H1 (cell line): ENCODE results near the gene MDM4. TPM values are rescaled to one million over a fixed set of nuclear protein-coding genes. Genes with fewer than 3 reads are reported as not detected.

Source experiments
- CTCF ChIA-PET: fragments of 300-600 bp; sonication (Branson Sonifier 250); formaldehyde crosslinking; loops from one replicate; lab custom pipeline; 2021; ENCODE audit not compliant: partially characterized antibody; lab: Charles Lee
- POLR2A ChIA-PET: fragments of 300-600 bp; sonication (Branson Sonifier 250); formaldehyde crosslinking; loops from one replicate; lab custom pipeline; 2021; ENCODE audit warnings: inconsistent platforms; ENCODE audit not compliant: partially characterized antibody; lab: Charles Lee
- DNase-seq, 2 experiments: peaks; one replicate each; pipeline versions ENCODE4 v3.0.0 to v3.0.0-alpha.2; 2010 to 2022; ENCODE audit warnings: low spot score in 2 of 2, low read depth in 1 of 2, mixed read lengths in 1 of 2
- FAIRE-seq: peaks from 2 replicates; lab custom pipeline; 2011; peaks lifted over from hg19 to GRCh38; lab: Jason Lieb, UNC
- H2AFZ ChIP-seq: 2 replicates; pipeline ENCODE4 v1.8.1; 2012; ENCODE audit warnings: low read length, inconsistent platforms
- H2AK5ac ChIP-seq: 2 replicates; pipeline ENCODE4 v1.6.1; 2013; ENCODE audit warnings: low read depth, low read length
- H2BK120ac ChIP-seq: replicated peaks from 2 replicates; pipeline ENCODE3; 2013; ENCODE audit warnings: low read depth, low read length, inconsistent platforms
- H2BK12ac ChIP-seq: 2 replicates; pipeline ENCODE4 v1.6.1; 2013; ENCODE audit warnings: low read depth, low read length
- H2BK15ac ChIP-seq: 2 replicates; pipeline ENCODE4 v1.6.1; 2013; ENCODE audit warnings: low read length
- H2BK20ac ChIP-seq: 2 replicates; pipeline ENCODE4 v1.6.1; 2013; ENCODE audit warnings: low read length
- H2BK5ac ChIP-seq: 2 replicates; pipeline ENCODE4 v1.6.1; 2013; ENCODE audit warnings: low read depth, low read length
- H3K14ac ChIP-seq: 2 replicates; pipeline ENCODE4 v1.6.1; 2013; ENCODE audit warnings: inconsistent platforms; ENCODE audit not compliant: insufficient read length
- H3K18ac ChIP-seq: 2 replicates; pipeline ENCODE4 v1.6.1; 2013; ENCODE audit warnings: low read length; ENCODE audit errors: extremely low read depth
- H3K23ac ChIP-seq: 2 replicates; pipeline ENCODE4 v1.6.1; 2013; ENCODE audit warnings: inconsistent platforms; ENCODE audit not compliant: insufficient read length
- H3K23me2 ChIP-seq: 2 replicates; pipeline ENCODE4 v1.6.1; 2013; ENCODE audit warnings: low read depth, low read length
- H3K27ac ChIP-seq: 2 replicates; pipeline ENCODE4 v1.6.1; 2011; ENCODE audit warnings: low read depth, low read length, inconsistent platforms
- H3K27me3 ChIP-seq, 4 experiments: replicated peaks in 1 of 4; 1 replicate in 1 of 4; 2 replicates in 3 of 4; pipeline versions ENCODE4 v1.6.1 to v1.8.1; 2011 to 2013; ENCODE audit warnings: low read length in 3 of 4, mild to moderate bottlenecking in 3 of 4, inconsistent platforms in 2 of 4, mixed read lengths in 2 of 4, moderate library complexity in 1 of 4; ENCODE audit not compliant: control insufficient read depth in 3 of 4, insufficient read depth in 3 of 4; ENCODE audit errors: extremely low read depth in 1 of 4
- H3K36me3 ChIP-seq, 4 experiments: 2 replicates each; pipeline versions ENCODE4 v1.6.1 to v1.8.1; 2011 to 2013; ENCODE audit warnings: mild to moderate bottlenecking in 4 of 4, low read length in 3 of 4, moderate library complexity in 2 of 4, control low read depth in 1 of 4, inconsistent platforms in 1 of 4; ENCODE audit not compliant: insufficient read depth in 4 of 4, control insufficient read depth in 2 of 4
- H3K4ac ChIP-seq: replicated peaks from 2 replicates; pipeline ENCODE3; 2013; ENCODE audit warnings: low read length, low read depth, mixed read lengths, inconsistent platforms; ENCODE audit not compliant: insufficient read length
- H3K4me1 ChIP-seq, 4 experiments: replicated peaks in 1 of 4; 1 replicate in 1 of 4; 2 replicates in 3 of 4; pipeline versions ENCODE4 v1.6.1 to v1.8.1; 2011 to 2013; ENCODE audit warnings: low read length in 3 of 4, inconsistent platforms in 2 of 4, mixed read lengths in 1 of 4; ENCODE audit not compliant: insufficient read depth in 4 of 4, control insufficient read depth in 3 of 4
- H3K4me2 ChIP-seq, 2 experiments: 2 replicates each; pipeline versions ENCODE4 v1.6.1 to v1.8.1; 2011 to 2013; ENCODE audit warnings: low read depth in 2 of 2, low read length in 2 of 2, control low read depth in 1 of 2, inconsistent platforms in 1 of 2, mild to moderate bottlenecking in 1 of 2; ENCODE audit not compliant: insufficient read depth in 1 of 2
- H3K4me3 ChIP-seq, 4 experiments: fragments of 200-600, 300-600 bp in 1 of 4; sonication (generic), shearing (Covaris generic), sonication (Bioruptor Twin) in 1 of 4; 2 replicates each; pipeline versions ENCODE4 v1.5.1 to v1.8.1; 2011 to 2016; ENCODE audit warnings: low read length in 4 of 4, low read depth in 3 of 4, control low read depth in 2 of 4, inconsistent platforms in 2 of 4, mild to moderate bottlenecking in 2 of 4, mixed read lengths in 1 of 4, moderate library complexity in 1 of 4; ENCODE audit not compliant: insufficient read depth in 2 of 4; ENCODE audit errors: extremely low read depth in 1 of 4
- H3K56ac ChIP-seq: replicated peaks from 2 replicates; pipeline ENCODE3; 2013; ENCODE audit warnings: low read depth, mild to moderate bottlenecking, mixed read lengths, low read length, inconsistent platforms; ENCODE audit not compliant: insufficient read length
- H3K79me1 ChIP-seq: 2 replicates; pipeline ENCODE4 v1.6.1; 2013; ENCODE audit warnings: low read depth, low read length, control low read depth
- H3K79me2 ChIP-seq, 2 experiments: 2 replicates each; pipeline versions ENCODE4 v1.6.1 to v1.8.1; 2012 to 2013; ENCODE audit warnings: low read length in 2 of 2, mild to moderate bottlenecking in 2 of 2, inconsistent platforms in 1 of 2; ENCODE audit not compliant: insufficient read depth in 2 of 2, control insufficient read depth in 1 of 2
- H3K9ac ChIP-seq, 4 experiments: replicated peaks in 1 of 4; 1 replicate in 1 of 4; 2 replicates in 3 of 4; pipeline versions ENCODE4 v1.6.1 to v1.8.1; 2011 to 2013; ENCODE audit warnings: low read depth in 3 of 4, low read length in 3 of 4, control low read depth in 2 of 4, mild to moderate bottlenecking in 2 of 4, moderate library complexity in 2 of 4, inconsistent platforms in 1 of 4; ENCODE audit errors: extremely low read depth in 1 of 4
- H3K9me3 ChIP-seq, 2 experiments: 2 replicates each; pipeline versions ENCODE4 v1.6.1 to v1.8.1; 2012 to 2013; ENCODE audit warnings: mild to moderate bottlenecking in 2 of 2, moderate library complexity in 2 of 2, control low read depth in 1 of 2, inconsistent platforms in 1 of 2, low read depth in 1 of 2, low read length in 1 of 2, mixed read lengths in 1 of 2; ENCODE audit not compliant: insufficient read depth in 2 of 2
- H4K20me1 ChIP-seq, 2 experiments: replicated peaks in 1 of 2; 2 replicates each; pipeline versions ENCODE3 to v1.8.1; 2011 to 2013; ENCODE audit warnings: inconsistent platforms in 2 of 2, low read length in 2 of 2, mild to moderate bottlenecking in 1 of 2; ENCODE audit not compliant: insufficient read depth in 2 of 2, control insufficient read depth in 1 of 2
- H4K5ac ChIP-seq: 2 replicates; pipeline ENCODE4 v1.6.1; 2013; ENCODE audit warnings: low read length, low read depth, mixed read lengths, inconsistent platforms; ENCODE audit not compliant: insufficient read length
- H4K8ac ChIP-seq: 2 replicates; pipeline ENCODE4 v1.8.0; 2013; ENCODE audit warnings: mild to moderate bottlenecking, moderate library complexity, low read length, inconsistent platforms; ENCODE audit not compliant: insufficient read depth; ENCODE audit errors: extremely low read depth
- H4K91ac ChIP-seq: replicated peaks from 2 replicates; pipeline ENCODE3; 2013; ENCODE audit warnings: low read length, mixed read lengths, inconsistent platforms; ENCODE audit not compliant: insufficient read length
- CBX5 ChIP-seq: fragments of 300-800, 300-1000 bp; sonication (generic); IDR thresholded peaks from 2 replicates; pipeline ENCODE4 v1.7.1; 2016; ENCODE audit warnings: antibody characterized with exemption, low read length, low read depth
- CEBPB ChIP-seq: IDR thresholded peaks from 2 replicates; pipeline ENCODE4 v1.6.1; 2012; ENCODE audit warnings: low read depth, low read length
- CREB1 ChIP-seq: IDR thresholded peaks from 2 replicates; pipeline ENCODE4 v1.6.1; 2012; ENCODE audit warnings: inconsistent platforms
- E2F6 ChIP-seq: IDR thresholded peaks from 2 replicates; pipeline ENCODE4 v1.6.1; 2012; ENCODE audit warnings: inconsistent platforms
- EGR1 ChIP-seq: IDR thresholded peaks from 2 replicates; pipeline ENCODE4 v1.6.1; 2011; ENCODE audit warnings: low read depth, low read length, borderline replicate concordance
- FOSL1 ChIP-seq: IDR thresholded peaks from 2 replicates; pipeline ENCODE4 v1.6.1; 2011; ENCODE audit warnings: mild to moderate bottlenecking, low read depth, low read length, moderate library complexity; ENCODE audit not compliant: insufficient read depth
- GTF2F1 ChIP-seq: IDR thresholded peaks from 2 replicates; pipeline ENCODE4 v1.6.1; 2012; ENCODE audit warnings: low read depth, low read length, improper control_type of control experiment, borderline replicate concordance
- HDAC6 ChIP-seq: IDR thresholded peaks from one replicate; pipeline ENCODE4 v1.7.1; 2012; ENCODE audit warnings: low read depth, mild to moderate bottlenecking, inconsistent platforms, low read length, moderate library complexity
- NANOG ChIP-seq: IDR thresholded peaks from 2 replicates; pipeline ENCODE4 v1.6.1; 2011; ENCODE audit warnings: low read length, low read depth, mild to moderate bottlenecking, inconsistent platforms; ENCODE audit not compliant: insufficient read depth, poor library complexity, severe bottlenecking
- RAD21 ChIP-seq, 2 experiments: IDR thresholded peaks in 1 of 2; conservative IDR thresholded peaks in 1 of 2; 2 replicates each; pipeline ENCODE4 v1.6.1; 2011; ENCODE audit warnings: low read depth in 2 of 2, low read length in 2 of 2, improper control_type of control experiment in 1 of 2, inconsistent platforms in 1 of 2, mild to moderate bottlenecking in 1 of 2, moderate library complexity in 1 of 2
- SRF ChIP-seq: IDR thresholded peaks from 2 replicates; pipeline ENCODE4 v1.6.1; 2011; ENCODE audit warnings: mild to moderate bottlenecking, low read depth, low read length, moderate library complexity
- WGBS, 2 experiments: shearing (Covaris generic) in 1 of 2; methylation state at CpG; one replicate each; pipeline versions ENCODE4 v1.1.6 to v1.1.7; 2013 to 2015; ENCODE audit warnings: low lambda C conversion rate in 2 of 2, mixed read lengths in 2 of 2, inconsistent platforms in 1 of 2, low coverage in 1 of 2, missing lambda C conversion rate in 1 of 2; ENCODE audit not compliant: insufficient replicate concordance in 2 of 2, insufficient coverage in 1 of 2, insufficient read length in 1 of 2; ENCODE audit errors: extremely low coverage in 1 of 2, missing lambda C conversion rate in 1 of 2; 5-methylcytosine and 5-hydroxymethylcytosine counted together
- polyA plus RNA-seq, 7 experiments: library from polyadenylated mRNA; depleted of rRNA in 3 of 7; stranded (reverse) in 5 of 7; unstranded in 2 of 7; fragments of >200 nt in 5 of 7; fragments of 200-250 nt in 2 of 7; gene quantifications; 1 replicate in 5 of 7; 2 replicates in 1 of 7; 4 replicates in 1 of 7; pipeline versions ENCODE4 v1.2.1 to v1.2.3, GENCODE V29; 2011 to 2013; ENCODE audit warnings: missing spikeins in 2 of 7, mixed read lengths in 2 of 7
- total RNA-seq: library from RNA; stranded (reverse); fragmentation: NEBNext Ultra II Directional; extraction: Animal tissue kit (Norgen Biotek cat#: 25700); gene quantifications from 2 replicates; pipeline ENCODE4 v1.2.1, GENCODE V29; 2021

The MDM4 gene
- total and polyA plus RNA-seq, 2 of the 8 experiments (the other 6 are each of a cell fraction or from before 2014, with no cell fraction given), result 10.8 to 84.9 TPM

- Histone ChIP-seq H3K79me1 (peaks cover 3% of the 10 kb centered on the region; the same call in 1 of the 2 replicates), H2AFZ (no peak overlapping the region), H3K4me2 (no peak overlapping the region), H3K18ac (no peak overlapping the region), H2BK120ac (no peak overlapping the region), H3K56ac (no peak overlapping the region), H3K9me3 (no peaks in the 10 kb centered on the region), H3K4me1 (peaks cover 3 to 13% (median 9%) of the 10 kb centered on the region in 4 experiments), H3K27ac (no peak overlapping the region), H3K4ac (no peak overlapping the region), H2BK20ac (no peak overlapping the region), H4K91ac (no peak overlapping the region), H2BK15ac (no peak overlapping the region; the same call in 1 of the 2 replicates), H3K9ac (no peak overlapping the region), H3K23me2 (no peaks in the 10 kb centered on the region), H4K8ac (no peak overlapping the region), H2BK5ac (no peak overlapping the region), H2BK12ac (no peak overlapping the region), H4K5ac (no peak overlapping the region), H2AK5ac (no peak overlapping the region), H3K14ac (no peak overlapping the region), H4K20me1 (peaks cover 2 to 7% of the 10 kb centered on the region in 2 experiments), H3K36me3 (no peaks in the 10 kb centered on the region), H3K23ac (no peak overlapping the region), H3K79me2 (peaks cover 0 to 14% of the 10 kb centered on the region in 2 experiments; a peak in 2 of 4 replicates), H3K27me3 (no peaks in the 10 kb centered on the region; a peak in 1 of 7 replicates), H3K4me3 (no peak overlapping the region)
- TF ChIP-seq CBX5 (no peak), FOSL1 (no peak), SRF (no peak), CEBPB (no peak), CREB1 (no peak), EGR1 (no peak), E2F6 (no peak), NANOG (no peak), RAD21 (IDR thresholded peaks at IDR 0.05 in 1 of 2, conservative IDR thresholded peaks at IDR 0.05 in 1 of 2; ENCODE audit: low read depth in 2 of 2, low read length in 2 of 2) (no peak), HDAC6 (no peak), GTF2F1 (no peak)
- WGBS, 2 experiments, result 84% methylated on average over 13 of the region's 13 CpGs; no CpG with 5 or more reads in 1 of the 2 experiments
- FAIRE-seq, result no peak
- POLR2A ChIA-PET, result interaction anchor here (0.7 to 3.1 kb wide), 5 partner anchors 13 to 60 kb away, joined by 3 to 14 read pairs (median 5); partner anchors contain the start of gene PIK3C2B
- CTCF ChIA-PET, result interaction anchor here (0.7 to 49.0 kb wide), 9 partner anchors 8 to 146 kb away, joined by 3 to 2124 read pairs (median 3); partner anchors contain the start of gene PIK3C2B
- no peak for DNase-seq
These were observed 36.6 kb upstream of the MDM4 start for GRCh38 chr1:204479387-204480136.
